Measurements from ENCODE around the gene KLHL20.
"Not testable (repeated sequence)": the region's sequence is repeated elsewhere in the genome, so short reads cannot be mapped to it uniquely, and the experiment has no call there.

KLHL20 gene

GRCh38 chr1:173757666-173758065 is 42.9 kb downstream of the KLHL20 start:
- DNase-seq: no peak

- no peak for DNase-seq
Observed at GRCh38 chr1:173758110-173758509, 43.3 kb downstream of the KLHL20 start.

GRCh38 chr1:173758980-173759379 is 44.2 kb downstream of the KLHL20 start:
- no peak for DNase-seq

- DNase-seq: not testable (repeated sequence)
Observed at GRCh38 chr1:173764331-173764730, 49.5 kb downstream of the KLHL20 start.

GRCh38 chr1:173768206-173768605 is 53.4 kb downstream of the KLHL20 start:
- DNase-seq: no peak

GRCh38 chr1:173768827-173769226 is 54.0 kb downstream of the KLHL20 start:
- no peak for DNase-seq

- peak; percentile 28 to 33 for DNase-seq
Observed at GRCh38 chr1:173770330-173770729, 55.5 kb downstream of the KLHL20 start.

- DNase-seq: no peak
Observed at GRCh38 chr1:173771560-173771959, 56.8 kb downstream of the KLHL20 start.

- no peak for DNase-seq
Observed at GRCh38 chr1:173775578-173776226, 60.9 kb downstream of the KLHL20 start.

- DNase-seq: no peak
Observed at GRCh38 chr1:173779936-173780335, 65.2 kb downstream of the KLHL20 start.

GRCh38 chr1:173784997-173785396 is 70.2 kb downstream of the KLHL20 start:
- DNase-seq: no peak

GRCh38 chr1:173789841-173790240 is 75.1 kb downstream of the KLHL20 start:
- DNase-seq: no peak

- DNase-seq: no peak
Observed at GRCh38 chr1:173798078-173798477, 83.3 kb downstream of the KLHL20 start.

GRCh38 chr1:173799995-173800394 is 85.2 kb downstream of the KLHL20 start:
- not testable (repeated sequence) for DNase-seq

- no peak for DNase-seq
Observed at GRCh38 chr1:173802961-173803360, 88.2 kb downstream of the KLHL20 start.

- DNase-seq: not testable (repeated sequence)
Observed at GRCh38 chr1:173813654-173814053, 98.9 kb downstream of the KLHL20 start.

GRCh38 chr1:173818459-173818858 is 103.7 kb downstream of the KLHL20 start:
- no peak for DNase-seq

- no peak for DNase-seq
Observed at GRCh38 chr1:173821680-173822079, 106.9 kb downstream of the KLHL20 start.

- no peak for DNase-seq
Observed at GRCh38 chr1:173823781-173824314, 109.1 kb downstream of the KLHL20 start.

- DNase-seq: peak; percentile 93
Observed at GRCh38 chr1:173824315-173825081, 109.7 kb downstream of the KLHL20 start, which contains the start of the genes CENPL and DARS2. CENPL (minus strand) TSS chr1:173824883; CDS start chr1:173811299, 13,584 bp downstream. DARS2 (plus strand) TSS chr1:173824673; CDS start chr1:173825230, 557 bp downstream.

GRCh38 chr1:173827611-173828010 is 112.8 kb downstream of the KLHL20 start:
- DNase-seq: no peak

- DNase-seq: no peak
Observed at GRCh38 chr1:173832748-173833147, 118.0 kb downstream of the KLHL20 start.
